ENCODE measurements around the gene MYO3B.

Gene MYO3B, protein sequence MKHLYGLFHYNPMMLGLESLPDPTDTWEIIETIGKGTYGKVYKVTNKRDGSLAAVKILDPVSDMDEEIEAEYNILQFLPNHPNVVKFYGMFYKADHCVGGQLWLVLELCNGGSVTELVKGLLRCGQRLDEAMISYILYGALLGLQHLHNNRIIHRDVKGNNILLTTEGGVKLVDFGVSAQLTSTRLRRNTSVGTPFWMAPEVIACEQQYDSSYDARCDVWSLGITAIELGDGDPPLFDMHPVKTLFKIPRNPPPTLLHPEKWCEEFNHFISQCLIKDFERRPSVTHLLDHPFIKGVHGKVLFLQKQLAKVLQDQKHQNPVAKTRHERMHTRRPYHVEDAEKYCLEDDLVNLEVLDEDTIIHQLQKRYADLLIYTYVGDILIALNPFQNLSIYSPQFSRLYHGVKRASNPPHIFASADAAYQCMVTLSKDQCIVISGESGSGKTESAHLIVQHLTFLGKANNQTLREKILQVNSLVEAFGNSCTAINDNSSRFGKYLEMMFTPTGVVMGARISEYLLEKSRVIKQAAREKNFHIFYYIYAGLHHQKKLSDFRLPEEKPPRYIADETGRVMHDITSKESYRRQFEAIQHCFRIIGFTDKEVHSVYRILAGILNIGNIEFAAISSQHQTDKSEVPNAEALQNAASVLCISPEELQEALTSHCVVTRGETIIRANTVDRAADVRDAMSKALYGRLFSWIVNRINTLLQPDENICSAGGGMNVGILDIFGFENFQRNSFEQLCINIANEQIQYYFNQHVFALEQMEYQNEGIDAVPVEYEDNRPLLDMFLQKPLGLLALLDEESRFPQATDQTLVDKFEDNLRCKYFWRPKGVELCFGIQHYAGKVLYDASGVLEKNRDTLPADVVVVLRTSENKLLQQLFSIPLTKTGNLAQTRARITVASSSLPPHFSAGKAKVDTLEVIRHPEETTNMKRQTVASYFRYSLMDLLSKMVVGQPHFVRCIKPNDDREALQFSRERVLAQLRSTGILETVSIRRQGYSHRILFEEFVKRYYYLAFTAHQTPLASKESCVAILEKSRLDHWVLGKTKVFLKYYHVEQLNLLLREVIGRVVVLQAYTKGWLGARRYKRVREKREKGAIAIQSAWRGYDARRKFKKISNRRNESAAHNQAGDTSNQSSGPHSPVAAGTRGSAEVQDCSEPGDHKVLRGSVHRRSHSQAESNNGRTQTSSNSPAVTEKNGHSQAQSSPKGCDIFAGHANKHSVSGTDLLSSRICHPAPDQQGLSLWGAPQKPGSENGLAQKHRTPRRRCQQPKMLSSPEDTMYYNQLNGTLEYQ (N-terminal part only)

DNA sequence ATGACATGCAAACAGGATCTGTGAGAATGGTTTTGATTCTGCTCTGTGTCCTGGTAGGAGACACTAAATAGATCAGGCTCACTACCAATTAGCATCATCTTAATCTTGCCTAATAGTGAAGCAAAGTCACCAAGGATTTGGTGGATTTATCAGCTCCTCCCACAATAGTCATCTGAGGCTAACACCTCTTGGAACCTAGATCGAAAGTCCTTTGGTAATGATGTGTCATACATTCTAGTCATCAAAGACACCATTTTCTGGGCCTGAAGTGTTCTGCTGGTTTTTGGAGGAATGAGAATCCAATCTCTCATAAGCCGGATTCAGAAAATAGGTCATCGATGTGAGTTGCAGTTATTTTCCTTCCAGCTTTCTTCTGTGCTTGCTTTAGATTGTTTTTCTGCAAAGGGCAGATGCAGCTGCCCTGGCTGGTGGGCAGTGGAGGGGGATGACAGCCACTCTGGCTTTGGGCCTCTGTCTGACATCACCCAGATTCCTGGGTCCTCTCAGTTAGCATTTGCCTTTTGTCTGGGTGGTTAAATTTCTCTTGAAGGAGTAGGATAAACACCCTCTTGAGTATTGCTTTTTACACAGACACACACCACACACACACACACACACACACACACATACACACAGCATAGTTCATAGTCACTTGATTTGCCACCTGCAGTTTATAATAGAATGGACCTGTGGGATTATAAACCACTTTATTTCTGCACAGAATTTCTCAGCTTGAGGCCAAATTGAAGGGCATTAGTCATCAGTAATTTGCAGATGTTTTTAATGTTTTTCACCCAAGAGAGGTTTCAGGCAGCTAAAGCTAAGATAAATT lies at the start of gene MYO3B:
TSS of gene MYO3B (plus strand) at position 198 of the 832 bp plus-strand sequence. CDS start at position 339, 141 bp downstream.
- DNase-seq, result peak; percentile 38

DNA sequence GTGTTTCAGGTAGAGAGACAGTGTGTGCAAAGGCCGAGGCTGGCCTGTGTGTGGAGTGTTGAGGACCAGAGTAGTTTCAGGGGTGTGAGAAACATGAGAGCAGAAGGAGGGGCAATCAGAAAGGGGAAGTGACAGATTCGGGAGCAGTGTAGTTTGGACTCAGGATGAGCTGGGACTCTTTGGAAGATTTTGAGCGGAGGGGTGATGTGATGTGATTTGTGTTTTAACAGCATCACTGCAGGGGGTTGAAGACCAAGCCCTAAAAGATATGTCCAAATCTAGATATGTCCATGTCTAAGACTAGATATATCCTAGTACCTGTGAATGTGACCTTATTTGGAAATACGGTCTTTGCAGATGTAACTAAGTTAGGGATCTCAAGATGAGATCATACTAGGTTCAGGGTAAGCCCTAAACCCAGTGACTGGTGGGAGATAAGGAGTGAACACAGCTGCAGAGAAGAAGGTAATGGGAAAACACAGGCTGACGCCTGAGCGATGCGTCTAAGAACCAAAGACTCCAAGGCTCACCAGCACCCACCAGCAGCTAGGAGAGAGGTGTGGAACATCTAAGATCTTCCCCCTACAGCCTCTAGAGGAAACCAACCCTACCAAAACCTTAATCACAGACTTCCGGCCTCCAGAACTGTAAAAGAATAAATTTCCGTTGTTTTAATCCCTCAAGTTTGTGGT lies 38.5 kb upstream of the MYO3B start:
- DNase-seq, result no peak

DNA sequence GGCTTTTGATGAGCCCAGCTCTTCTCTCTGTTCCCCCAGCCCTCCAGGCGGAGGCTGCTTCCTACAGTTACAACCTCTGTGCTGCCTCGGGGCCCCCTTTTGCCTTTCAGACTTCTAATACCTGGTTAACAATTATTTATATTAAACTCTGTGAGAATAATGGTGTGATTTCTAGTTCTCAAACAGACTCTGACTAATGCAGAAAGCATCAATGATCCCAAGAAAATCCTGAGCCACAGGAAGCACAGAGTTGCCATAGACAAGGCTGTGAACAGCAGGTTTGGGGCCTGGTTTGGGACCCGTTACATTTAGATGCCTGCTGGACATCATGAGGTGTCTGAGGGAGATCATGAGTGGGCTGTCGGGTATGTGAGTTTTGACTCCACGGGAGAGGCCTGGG lies 37.4 kb upstream of the MYO3B start:
- DNase-seq, result no peak

DNA sequence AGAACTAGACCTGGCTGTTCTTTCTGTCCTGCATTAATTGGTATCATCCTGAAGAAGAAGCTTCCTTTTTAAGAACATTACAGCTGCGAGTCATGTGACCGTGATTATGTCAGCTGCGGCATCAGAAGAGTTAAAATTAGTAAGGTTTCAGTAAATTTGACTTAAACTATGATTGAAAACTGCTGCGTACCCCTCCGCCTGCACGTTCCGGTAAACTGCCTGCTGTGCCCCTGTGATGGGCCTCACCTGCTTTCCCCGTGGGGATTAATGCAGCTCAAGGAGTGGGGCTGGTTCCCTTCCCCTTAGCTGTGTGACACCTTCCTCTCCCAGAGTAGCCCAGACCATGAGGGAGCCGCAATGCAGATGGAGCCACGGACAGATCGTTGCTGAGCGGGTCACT lies 36.1 kb upstream of the MYO3B start:
- DNase-seq, result no peak

DNA sequence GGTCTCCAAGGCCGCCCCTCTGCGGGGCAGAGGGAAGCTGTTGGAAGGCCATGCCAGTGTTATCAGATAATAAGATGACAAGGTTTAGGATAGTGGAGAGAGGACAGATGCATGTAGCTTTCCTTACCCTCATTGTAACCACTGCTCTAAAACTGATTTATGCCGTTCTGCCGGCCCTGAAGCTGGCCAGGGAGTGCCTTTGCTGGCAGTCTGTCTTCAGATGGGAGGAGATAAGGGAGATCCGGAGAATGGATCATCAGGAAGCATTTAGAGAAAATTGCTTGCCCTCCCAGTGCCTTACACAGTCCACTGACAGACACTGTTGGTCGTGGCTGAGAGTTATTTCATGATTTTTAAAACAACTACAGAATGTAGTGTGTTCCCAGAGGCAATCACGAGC lies 35.4 kb upstream of the MYO3B start:
- DNase-seq, result no peak

DNA sequence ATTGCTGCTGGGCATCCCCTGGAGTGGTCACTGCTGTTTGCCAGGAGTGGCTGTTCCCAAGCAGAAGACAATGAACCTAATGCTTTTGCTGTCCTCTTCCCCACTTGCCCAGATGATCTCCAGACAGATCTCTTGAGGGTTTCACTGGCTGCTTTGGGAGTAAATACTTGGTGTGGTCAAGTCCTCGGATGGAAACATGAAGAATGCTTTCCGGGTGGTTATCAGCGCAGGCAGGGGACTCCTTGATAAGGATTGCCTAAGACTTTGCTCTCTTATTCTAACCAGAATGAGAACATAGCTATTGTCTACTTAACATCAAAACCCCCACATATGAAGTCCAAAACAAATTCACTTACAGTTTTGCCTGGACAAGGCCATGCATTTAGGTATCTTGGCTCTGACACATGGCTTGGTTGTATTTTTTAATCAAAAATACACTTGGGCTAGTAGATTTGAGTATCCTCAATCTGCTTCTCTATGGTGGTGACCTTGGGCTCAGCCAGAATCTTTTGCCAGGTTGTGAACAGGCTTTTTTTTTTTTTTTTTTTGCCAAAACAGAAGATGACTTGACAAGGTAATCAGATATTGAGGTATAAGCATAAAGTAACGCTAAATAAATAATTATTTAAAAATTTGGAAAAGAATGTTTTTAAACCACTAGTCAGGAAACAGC lies 34.8 kb upstream of the MYO3B start:
- no peak for DNase-seq

DNA sequence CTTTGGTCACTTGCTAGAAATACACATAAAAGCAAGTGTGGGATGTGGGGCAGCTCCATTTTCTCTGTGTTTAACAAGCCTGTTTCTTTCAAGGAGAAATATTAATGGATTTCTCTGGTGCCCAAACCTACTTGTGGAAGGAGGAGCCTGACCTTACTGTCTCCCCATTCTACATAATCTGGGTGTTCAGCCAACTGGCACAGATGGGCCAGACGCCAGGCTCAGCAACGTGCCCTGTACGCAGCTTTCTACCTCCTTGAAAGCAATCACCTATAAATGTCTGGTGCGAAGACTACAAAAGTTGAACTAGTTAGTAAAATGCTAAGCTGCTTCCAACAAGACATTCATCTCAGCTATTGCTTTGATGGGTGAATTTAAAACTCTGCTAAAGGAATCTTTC lies 33.2 kb upstream of the MYO3B start:
- no peak for DNase-seq

DNA sequence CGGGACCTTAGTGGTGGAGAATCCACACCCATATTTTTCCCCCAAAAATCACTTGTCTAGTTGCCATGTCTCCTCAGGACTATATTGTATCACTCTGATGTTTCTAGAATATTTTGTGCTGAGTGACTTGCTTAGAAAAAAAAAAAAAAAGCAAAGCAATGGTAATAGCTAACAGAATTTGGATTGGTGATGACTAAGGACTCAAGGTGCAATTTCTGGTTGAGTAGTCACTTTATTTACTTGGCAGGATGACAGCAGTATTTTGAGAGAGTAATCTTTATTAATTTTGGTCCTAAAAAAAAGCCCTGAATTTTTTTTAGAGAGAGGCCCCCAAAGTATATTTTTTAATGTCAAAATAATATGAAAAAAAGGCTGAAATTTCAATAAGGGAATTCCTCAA lies 32.8 kb upstream of the MYO3B start:
- DNase-seq, result no peak

DNA sequence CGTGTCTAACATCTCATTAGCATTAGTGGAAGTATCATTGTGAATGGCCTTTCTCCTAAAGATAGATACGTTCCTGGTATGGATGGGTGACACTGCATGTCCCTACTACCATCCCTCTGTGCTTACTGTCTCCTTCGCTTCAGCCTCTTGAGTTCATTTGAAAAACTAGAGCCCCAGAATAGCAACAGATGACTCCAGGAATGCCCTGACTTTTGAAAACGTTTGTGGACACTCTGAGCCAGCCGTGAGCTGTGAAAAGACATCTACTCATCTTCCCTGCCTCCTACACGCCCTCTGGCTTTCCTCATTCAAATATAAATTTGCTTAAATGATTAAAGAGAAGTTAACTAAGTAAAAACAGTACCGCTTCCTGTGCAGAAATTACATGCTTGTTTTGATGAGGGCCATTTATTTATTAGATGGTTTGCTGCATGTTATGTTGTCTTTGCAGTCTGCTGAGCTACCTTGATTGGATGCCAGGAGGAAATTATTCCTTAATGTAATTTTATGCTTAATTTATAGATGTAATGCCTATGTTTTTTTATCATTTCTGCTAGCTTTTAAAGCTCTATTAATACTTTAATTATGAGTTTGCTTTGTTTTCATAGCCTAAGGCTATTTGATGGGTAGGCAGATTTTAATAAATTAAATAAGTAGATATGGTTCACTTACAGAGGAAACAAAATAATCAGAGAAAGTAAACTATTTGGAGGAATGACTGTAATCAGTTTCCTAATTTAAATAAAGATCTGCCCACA lies 32.1 kb upstream of the MYO3B start:
- no peak for DNase-seq

DNA sequence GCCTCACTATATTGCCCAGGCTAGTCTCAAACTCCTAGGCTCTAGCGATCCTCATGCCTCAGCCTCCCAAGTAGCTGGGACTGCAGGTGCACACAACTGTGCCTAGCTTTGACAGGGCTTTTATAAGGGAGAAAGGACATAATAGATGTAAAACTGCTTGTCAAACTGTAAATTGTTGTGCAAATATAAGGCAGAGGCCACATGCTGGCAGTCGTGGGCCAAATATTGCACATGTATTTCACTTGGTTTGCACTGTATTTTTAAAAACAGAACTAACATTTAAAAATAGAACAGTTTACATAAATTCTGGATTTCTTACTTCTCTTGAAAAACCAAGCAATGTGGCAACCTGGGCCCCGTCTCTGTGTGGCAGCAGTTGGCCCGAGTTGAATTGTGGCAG lies 31.2 kb upstream of the MYO3B start:
- no peak for DNase-seq

DNA sequence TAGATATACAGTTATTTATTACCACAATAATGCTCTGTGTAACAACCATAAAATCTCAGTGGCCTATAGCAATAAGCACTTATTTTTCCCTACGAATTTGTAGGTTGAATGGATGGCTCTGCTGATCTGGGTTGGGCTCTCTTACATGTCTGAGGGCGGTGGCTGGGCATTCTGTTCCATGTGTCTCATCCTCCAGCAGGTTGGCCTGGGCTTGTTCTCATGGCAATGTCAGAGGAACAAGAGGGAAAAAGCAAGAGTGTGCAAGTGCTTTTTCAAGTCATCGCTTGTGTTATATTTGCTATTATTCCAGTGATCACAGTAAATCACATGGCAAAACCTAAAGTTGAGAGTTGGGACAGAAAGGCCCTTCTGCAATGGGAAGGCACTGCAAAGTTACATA lies 30.4 kb upstream of the MYO3B start:
- no peak for DNase-seq

DNA sequence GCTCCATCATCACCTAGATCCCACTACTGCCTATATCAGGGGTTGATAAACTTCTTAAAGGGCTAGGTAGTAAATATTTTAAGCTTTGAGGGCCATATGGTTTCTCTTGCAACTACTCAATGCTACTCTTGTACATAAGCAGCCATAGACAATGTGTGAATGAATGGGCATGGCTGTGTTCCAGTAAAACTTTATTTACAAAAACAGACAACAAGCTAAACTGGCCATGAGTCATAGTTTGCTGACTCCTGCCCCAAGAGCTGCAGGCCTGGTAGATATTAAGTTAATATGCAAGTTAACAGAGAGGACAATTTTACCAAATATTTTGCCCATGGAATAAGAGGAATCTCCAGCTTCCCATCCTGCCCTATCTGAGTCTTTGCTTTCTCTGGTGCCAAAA lies 29.8 kb upstream of the MYO3B start:
- DNase-seq, result no peak

DNA sequence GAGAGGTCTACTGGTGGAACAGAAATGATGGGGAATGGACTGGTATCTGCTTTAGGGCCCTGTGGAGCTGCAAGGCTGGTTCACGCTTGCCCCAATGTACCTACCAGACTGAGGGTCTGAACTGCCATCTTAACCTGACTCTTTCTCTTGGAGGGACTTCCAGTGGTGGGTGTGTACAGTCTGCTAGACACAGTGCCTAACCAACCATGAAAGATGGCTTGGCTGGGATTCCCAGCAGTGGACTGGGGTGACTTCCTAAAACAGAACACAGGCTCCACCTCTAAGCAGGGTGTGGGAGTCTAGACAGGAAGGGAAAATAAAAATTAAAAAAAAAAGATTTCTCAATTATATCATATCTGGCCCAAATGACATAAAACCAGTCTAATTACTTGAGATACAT lies 25.5 kb upstream of the MYO3B start:
- DNase-seq, result no peak

DNA sequence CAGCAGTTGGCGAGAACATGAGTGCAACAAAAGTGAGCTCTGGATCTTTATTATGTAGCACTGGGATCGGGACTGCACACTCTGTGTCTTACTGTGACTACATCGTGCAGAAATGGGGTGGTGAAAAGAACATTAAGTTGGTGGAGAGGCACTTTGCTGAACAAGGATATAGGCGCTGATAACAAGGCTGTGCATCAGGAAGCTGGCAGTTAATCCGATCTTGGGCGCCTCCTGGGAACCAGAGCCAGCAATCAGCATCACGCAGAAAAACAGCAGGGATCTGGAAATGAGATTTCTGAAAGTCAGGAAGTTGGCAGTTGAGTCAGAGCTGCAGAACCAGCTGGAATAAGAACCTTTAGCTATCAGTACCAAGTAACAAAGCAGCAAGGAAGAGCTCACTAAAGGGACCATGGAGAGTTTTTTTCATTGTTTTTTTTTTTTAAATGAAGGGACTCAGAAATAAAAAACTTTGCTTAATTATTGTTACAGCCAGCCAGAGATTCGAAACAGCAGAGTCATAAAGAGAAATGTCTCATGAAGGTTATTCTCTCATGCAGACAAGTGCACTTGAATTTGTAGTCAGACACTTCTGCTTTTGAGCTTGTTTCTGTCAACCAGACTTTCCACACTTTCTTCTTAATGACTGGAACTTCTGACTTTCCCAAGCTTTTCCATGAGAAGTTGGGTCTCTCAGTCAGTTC lies 22.8 kb upstream of the MYO3B start:
- peak; percentile 64 for DNase-seq

DNA sequence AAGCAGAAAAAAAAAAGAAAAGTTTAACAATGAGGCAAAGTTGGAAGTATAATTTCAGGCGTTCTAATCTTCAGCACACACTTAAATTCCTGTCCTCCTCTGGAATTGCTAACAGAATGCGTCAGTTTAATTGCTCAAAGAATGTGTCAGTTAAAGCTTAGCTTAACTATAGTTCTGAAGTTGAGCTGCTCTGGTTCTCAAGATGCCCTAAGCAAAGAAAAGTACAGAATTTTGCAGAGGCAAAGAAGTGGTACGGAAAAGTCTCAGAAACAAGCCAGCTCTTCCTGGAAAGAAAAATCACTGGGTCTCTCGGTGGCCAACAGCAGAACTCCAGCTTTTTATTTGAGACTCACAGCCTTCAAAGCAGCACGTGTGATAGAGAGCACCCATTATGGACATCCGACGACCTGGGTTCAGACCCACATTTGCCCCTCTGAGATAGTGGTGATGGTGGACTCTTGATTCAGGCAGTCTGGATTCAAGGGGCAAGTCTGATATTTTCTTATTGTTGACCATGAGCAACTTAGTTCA lies 22.2 kb upstream of the MYO3B start:
- peak; percentile 10 for DNase-seq

DNA sequence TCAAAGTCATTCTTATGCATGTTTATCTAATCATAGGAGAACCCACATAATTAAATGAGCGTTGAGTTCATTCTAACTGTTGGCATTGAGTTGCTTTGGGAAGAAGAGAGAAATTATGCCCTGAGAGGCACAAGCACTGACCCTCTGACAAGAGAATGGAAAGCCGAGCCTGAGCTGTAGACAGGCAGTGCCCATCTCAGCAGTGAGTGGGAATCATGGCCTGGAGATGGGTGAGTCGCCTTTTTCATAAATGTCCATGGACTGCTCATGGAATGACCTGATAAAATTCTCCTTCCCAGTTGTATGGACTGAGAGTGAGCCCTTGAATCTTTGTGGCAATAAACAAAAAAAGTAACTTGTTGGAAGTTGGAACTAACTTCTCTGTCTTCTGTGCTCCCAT lies 21.4 kb upstream of the MYO3B start:
- no peak for DNase-seq

DNA sequence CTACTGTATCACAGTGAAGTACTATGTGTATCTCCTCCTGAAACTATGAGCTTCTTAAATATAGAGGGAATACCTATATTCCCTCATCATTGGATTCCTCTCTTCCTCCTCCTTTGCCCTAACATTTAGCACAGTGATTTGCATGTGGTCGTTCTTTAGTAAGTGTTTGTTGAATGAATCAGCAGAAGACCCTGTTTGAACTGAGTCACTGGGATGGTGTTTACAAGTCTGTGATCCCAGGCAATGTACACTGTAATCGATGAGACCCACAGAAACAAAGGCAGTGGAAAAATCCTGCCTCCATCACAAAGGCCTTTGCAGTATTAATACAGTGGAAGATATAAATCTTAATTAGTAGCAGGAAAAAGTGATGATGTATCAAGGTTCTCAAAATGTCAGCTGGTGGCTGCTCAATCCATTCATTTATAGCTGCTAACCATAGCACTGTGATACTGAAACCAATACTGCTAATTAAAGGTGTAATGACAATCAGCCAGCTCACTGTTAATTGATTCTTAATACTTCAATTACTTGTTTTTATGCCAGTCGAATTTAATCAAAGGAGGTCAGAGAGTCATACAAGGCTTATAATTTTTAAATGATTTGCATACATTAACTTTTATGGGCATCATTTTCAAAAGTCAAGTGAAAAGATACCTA lies 20.8 kb upstream of the MYO3B start:
- DNase-seq, result peak; percentile 72

DNA sequence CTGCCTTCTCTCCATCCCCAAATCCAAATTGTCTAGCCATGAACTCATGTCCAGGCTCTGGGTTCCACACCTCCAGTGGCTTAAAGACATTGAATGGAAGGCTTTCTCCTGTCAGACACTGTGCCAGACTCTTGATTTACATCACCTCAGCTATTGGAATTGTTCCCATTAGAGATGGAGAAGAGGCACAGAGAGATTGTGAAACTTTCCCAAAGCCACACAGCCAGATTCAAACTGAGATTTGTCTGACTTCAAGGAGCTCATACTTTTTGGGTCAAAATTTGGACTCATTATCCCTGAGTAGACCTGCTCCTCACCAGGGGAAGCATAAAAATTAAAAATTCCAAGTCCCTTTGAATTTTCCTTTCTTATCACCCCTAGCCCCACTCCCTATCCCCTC lies 18.9 kb upstream of the MYO3B start:
- no peak for DNase-seq

Data from EL (cell line).